ENCODE measurements around the gene PTX4.

Gene PTX4

DNA sequence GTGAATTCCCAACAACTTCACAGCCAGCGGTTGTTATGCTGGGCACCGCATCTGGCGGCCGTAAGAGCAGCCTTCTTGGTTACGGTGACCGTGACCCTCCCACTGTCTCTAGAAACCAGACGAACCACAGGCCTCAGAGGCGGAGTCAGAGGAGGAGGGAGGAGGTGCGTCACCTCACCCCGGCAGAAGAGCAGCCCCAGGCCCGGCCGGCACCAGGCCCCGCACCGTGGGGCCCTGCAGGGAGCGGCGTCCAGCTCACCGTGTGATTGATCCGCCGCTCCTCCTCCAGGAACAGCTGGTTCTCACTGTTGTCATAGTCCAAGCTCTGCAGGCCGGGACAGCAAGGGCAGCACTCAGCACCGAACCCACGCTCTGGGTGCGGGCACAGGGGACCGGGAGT lies 27.6 kb downstream of the PTX4 start:
- H3K36me3 ChIP-seq (ENCODE audit: low read length): no peaks in the 10 kb centered on the region
- H3F3A ChIP-seq (ENCODE audit: insufficient read depth): no peaks in the 10 kb centered on the region
- H3K27me3 ChIP-seq (ENCODE audit: low read length): no peaks in the 10 kb centered on the region
- no peak overlapping the region for H3K9ac ChIP-seq (ENCODE audit: low read length)
- no peaks in the 10 kb centered on the region for H3K79me2 ChIP-seq (ENCODE audit: insufficient read depth, low read length)
- no peak for TF ChIP-seq EZH2phosphoT487 (conservative IDR thresholded peaks at IDR 0.05; ENCODE audit: low read length)
- TF ChIP-seq, protein P1, sequence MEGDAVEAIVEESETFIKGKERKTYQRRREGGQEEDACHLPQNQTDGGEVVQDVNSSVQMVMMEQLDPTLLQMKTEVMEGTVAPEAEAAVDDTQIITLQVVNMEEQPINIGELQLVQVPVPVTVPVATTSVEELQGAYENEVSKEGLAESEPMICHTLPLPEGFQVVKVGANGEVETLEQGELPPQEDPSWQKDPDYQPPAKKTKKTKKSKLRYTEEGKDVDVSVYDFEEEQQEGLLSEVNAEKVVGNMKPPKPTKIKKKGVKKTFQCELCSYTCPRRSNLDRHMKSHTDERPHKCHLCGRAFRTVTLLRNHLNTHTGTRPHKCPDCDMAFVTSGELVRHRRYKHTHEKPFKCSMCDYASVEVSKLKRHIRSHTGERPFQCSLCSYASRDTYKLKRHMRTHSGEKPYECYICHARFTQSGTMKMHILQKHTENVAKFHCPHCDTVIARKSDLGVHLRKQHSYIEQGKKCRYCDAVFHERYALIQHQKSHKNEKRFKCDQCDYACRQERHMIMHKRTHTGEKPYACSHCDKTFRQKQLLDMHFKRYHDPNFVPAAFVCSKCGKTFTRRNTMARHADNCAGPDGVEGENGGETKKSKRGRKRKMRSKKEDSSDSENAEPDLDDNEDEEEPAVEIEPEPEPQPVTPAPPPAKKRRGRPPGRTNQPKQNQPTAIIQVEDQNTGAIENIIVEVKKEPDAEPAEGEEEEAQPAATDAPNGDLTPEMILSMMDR (IDR thresholded peaks at IDR 0.05; ENCODE audit: insufficient read depth, low read length, poor library complexity, severe bottlenecking): no peak
- H3K4me3 ChIP-seq (ENCODE audit: insufficient read depth, low read length, poor library complexity, severe bottlenecking): no peak overlapping the region
- no peak overlapping the region for H2AFZ ChIP-seq (ENCODE audit: low read depth, low read length, severe bottlenecking)
- H3K27ac ChIP-seq (ENCODE audit: low read depth, low read length): no peak overlapping the region
- H3K9me2 ChIP-seq (replicated peaks; ENCODE audit: insufficient read depth, low read length): no peaks in the 10 kb centered on the region
- H3K4me2 ChIP-seq (ENCODE audit: low read depth, low read length, poor library complexity, severe bottlenecking): no peak overlapping the region
- H3K9me3 ChIP-seq (ENCODE audit: insufficient read depth, low read length): no peaks in the 10 kb centered on the region
- no peaks in the 10 kb centered on the region for H4K20me1 ChIP-seq (ENCODE audit: low read depth, low read length)

DNA sequence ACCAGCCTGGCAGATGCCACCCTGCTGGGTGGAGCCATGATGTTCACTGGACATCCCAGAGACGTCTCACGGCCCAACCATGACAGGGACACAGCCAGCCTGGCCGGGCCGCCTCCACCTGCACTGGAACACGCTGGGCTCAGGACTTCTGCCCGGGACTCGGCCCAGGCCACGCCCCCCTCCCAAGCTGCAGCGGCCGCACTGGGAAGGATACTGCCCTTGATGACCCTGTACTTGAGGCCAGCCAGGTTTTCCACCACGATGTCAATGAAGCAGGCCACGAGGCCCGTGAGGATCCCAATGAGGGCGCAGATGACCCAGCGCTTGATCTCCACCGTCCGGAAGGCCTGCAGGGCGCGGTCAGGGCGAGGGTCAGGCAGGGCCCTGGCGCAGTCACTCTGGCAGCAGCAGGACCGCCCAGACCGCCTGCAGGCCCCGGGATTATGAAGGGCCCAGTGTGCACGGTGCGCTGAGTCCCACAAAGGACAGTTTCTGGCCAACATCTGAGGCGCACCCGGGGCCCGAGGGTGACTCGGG lies 28.1 kb downstream of the PTX4 start:
- H3F3A ChIP-seq (ENCODE audit: insufficient read depth): no peaks in the 10 kb centered on the region
- H3K27me3 ChIP-seq (ENCODE audit: low read length): no peaks in the 10 kb centered on the region
- H2AFZ ChIP-seq (ENCODE audit: low read depth, low read length, severe bottlenecking): no peak overlapping the region
- no peak overlapping the region for H3K4me3 ChIP-seq (ENCODE audit: insufficient read depth, low read length, poor library complexity, severe bottlenecking)
- H3K4me2 ChIP-seq (ENCODE audit: low read depth, low read length, poor library complexity, severe bottlenecking): no peak overlapping the region
- no peak for TF ChIP-seq EZH2phosphoT487 (conservative IDR thresholded peaks at IDR 0.05; ENCODE audit: low read length)
- TF ChIP-seq, protein P1 (IDR thresholded peaks at IDR 0.05; ENCODE audit: insufficient read depth, low read length, poor library complexity, severe bottlenecking): no peak
- no peaks in the 10 kb centered on the region for H3K9me2 ChIP-seq (replicated peaks; ENCODE audit: insufficient read depth, low read length)
- no peaks in the 10 kb centered on the region for H3K79me2 ChIP-seq (ENCODE audit: insufficient read depth, low read length)
- no peaks in the 10 kb centered on the region for H3K9me3 ChIP-seq (ENCODE audit: insufficient read depth, low read length)
- no peak overlapping the region for H3K9ac ChIP-seq (ENCODE audit: low read length)
- H3K36me3 ChIP-seq (ENCODE audit: low read length): no peaks in the 10 kb centered on the region
- H4K20me1 ChIP-seq (ENCODE audit: low read depth, low read length): no peaks in the 10 kb centered on the region
- no peak overlapping the region for H3K27ac ChIP-seq (ENCODE audit: low read depth, low read length)

DNA sequence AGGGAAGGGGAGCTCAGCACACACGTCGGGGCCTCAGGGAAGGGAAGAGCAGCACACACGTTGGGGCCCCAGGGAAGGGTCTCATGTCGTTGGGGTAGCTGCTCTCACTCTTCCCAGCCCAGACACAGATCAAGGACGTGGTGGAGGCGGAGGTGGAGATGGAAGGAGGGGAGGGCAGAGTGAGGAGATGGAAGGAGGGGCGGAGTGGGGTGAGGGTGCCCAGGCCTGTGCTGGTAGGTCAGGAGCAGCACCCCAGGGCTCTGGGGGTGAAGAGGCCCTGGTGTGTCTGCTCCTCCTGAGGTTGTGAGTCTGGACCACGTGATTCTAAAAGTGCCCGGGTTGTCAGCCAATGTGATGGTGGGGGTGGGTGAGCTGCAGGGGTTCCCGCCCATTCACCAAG lies 28.8 kb downstream of the PTX4 start:
- no peak overlapping the region for H3K9ac ChIP-seq (ENCODE audit: low read length)
- H3K9me2 ChIP-seq (replicated peaks; ENCODE audit: insufficient read depth, low read length): no peaks in the 10 kb centered on the region
- H3K4me3 ChIP-seq (ENCODE audit: insufficient read depth, low read length, poor library complexity, severe bottlenecking): no peak overlapping the region
- H4K20me1 ChIP-seq (ENCODE audit: low read depth, low read length): no peaks in the 10 kb centered on the region
- no peak overlapping the region for H2AFZ ChIP-seq (ENCODE audit: low read depth, low read length, severe bottlenecking)
- TF ChIP-seq, protein P1 (IDR thresholded peaks at IDR 0.05; ENCODE audit: insufficient read depth, low read length, poor library complexity, severe bottlenecking): no peak
- TF ChIP-seq EZH2phosphoT487 (conservative IDR thresholded peaks at IDR 0.05; ENCODE audit: low read length): no peak
- H3K27ac ChIP-seq (ENCODE audit: low read depth, low read length): no peak overlapping the region
- no peak overlapping the region for H3K4me2 ChIP-seq (ENCODE audit: low read depth, low read length, poor library complexity, severe bottlenecking)
- H3F3A ChIP-seq (ENCODE audit: insufficient read depth): no peaks in the 10 kb centered on the region
- no peaks in the 10 kb centered on the region for H3K27me3 ChIP-seq (ENCODE audit: low read length)
- no peaks in the 10 kb centered on the region for H3K9me3 ChIP-seq (ENCODE audit: insufficient read depth, low read length)
- H3K79me2 ChIP-seq (ENCODE audit: insufficient read depth, low read length): no peaks in the 10 kb centered on the region
- H3K36me3 ChIP-seq (ENCODE audit: low read length): no peaks in the 10 kb centered on the region

All from SU-DHL-6 (cell line).